WTC11 (cell line): ENCODE data around the gene UFM1. TPM values are rescaled to one million over a fixed set of nuclear protein-coding genes. Genes with fewer than 3 reads are reported as not detected.

Source experiments
- ATAC-seq: fragments of 200-7000 bp; cut with Tn5 transposase; 2 replicates; pipeline ENCODE4 v1.10.0; 2021; ENCODE audit warnings: mild to moderate bottlenecking, moderate library complexity
- CTCF ChIA-PET: fragments of 300-600 bp; sonication (Branson Sonifier 250); formaldehyde crosslinking; loops from one replicate; lab custom pipeline; 2021; ENCODE audit warnings: antibody characterized with exemption; lab: Charles Lee
- POLR2A ChIA-PET: fragments of 350-600 bp; sonication (Branson Sonifier 250); formaldehyde crosslinking; loops from one replicate; lab custom pipeline; 2021; ENCODE audit warnings: antibody characterized with exemption; lab: Charles Lee
- DNase-seq: peaks from one replicate; pipeline ENCODE4 v3.0.0; 2021; ENCODE audit warnings: low spot score
- H3K27ac Mint-ChIP-seq: 2 replicates; pipeline ENCODE4 v1.8.0; 2021; ENCODE audit warnings: mixed read lengths
- H3K27me3 Mint-ChIP-seq: 2 replicates; pipeline ENCODE4 v1.8.0; 2021; ENCODE audit warnings: low read depth, mild to moderate bottlenecking, moderate library complexity, mixed read lengths
- H3K36me3 Mint-ChIP-seq: 2 replicates; pipeline ENCODE4 v1.8.0; 2021; ENCODE audit warnings: mixed read lengths
- H3K4me1 Mint-ChIP-seq: 2 replicates; pipeline ENCODE4 v1.8.0; 2022; ENCODE audit warnings: mixed read lengths
- H3K4me3 Mint-ChIP-seq: 2 replicates; pipeline ENCODE4 v1.8.0; 2021; ENCODE audit warnings: mild to moderate bottlenecking, moderate library complexity, mixed read lengths
- H3K9me3 Mint-ChIP-seq: 2 replicates; pipeline ENCODE4 v1.8.0; 2021; ENCODE audit warnings: mixed read lengths
- AR ChIP-seq: fragments of 250-450 bp; sonication (Bioruptor Pico); IDR thresholded peaks from 2 replicates; pipeline ENCODE4 v1.9.0; 2021; ENCODE audit warnings: mild to moderate bottlenecking
- CDX4 ChIP-seq: fragments of 250-450 bp; sonication (Bioruptor Pico); IDR thresholded peaks from 2 replicates; pipeline ENCODE4 v1.9.0; 2021; ENCODE audit warnings: moderate library complexity, mild to moderate bottlenecking, inconsistent platforms, borderline replicate concordance
- FOXP4 ChIP-seq: sonication (generic); formaldehyde crosslinking; IDR thresholded peaks from 2 replicates; pipeline ENCODE4 v1.8.0; 2022; ENCODE audit warnings: mild to moderate bottlenecking, missing genetic modification reagents
- GABPB1 ChIP-seq: sonication (generic); formaldehyde crosslinking; IDR thresholded peaks from 2 replicates; pipeline ENCODE4 v1.8.1; 2023; ENCODE audit warnings: mild to moderate bottlenecking, missing genetic modification reagents
- IRF2 ChIP-seq: sonication (generic); formaldehyde crosslinking; IDR thresholded peaks from 2 replicates; pipeline ENCODE4 v1.8.0; 2022; ENCODE audit warnings: low read depth, missing genetic modification reagents, borderline replicate concordance
- MXD4 ChIP-seq: fragments of 250-450 bp; sonication (Bioruptor Pico); IDR thresholded peaks from 2 replicates; pipeline ENCODE4 v1.8.0; 2021; ENCODE audit warnings: mild to moderate bottlenecking, moderate library complexity, borderline replicate concordance
- MYBL2 ChIP-seq: sonication (generic); formaldehyde crosslinking; IDR thresholded peaks from 2 replicates; pipeline ENCODE4 v1.8.1; 2023; ENCODE audit warnings: mild to moderate bottlenecking, moderate library complexity, missing genetic modification reagents
- PRDM15 ChIP-seq: sonication (generic); formaldehyde crosslinking; IDR thresholded peaks from 2 replicates; pipeline ENCODE4 v1.8.0; 2022; ENCODE audit warnings: missing genetic modification reagents
- SMAD4 ChIP-seq: sonication (generic); formaldehyde crosslinking; IDR thresholded peaks from 2 replicates; pipeline ENCODE4 v1.8.0; 2022; ENCODE audit warnings: mild to moderate bottlenecking, missing genetic modification reagents
- SP1 ChIP-seq: sonication (generic); formaldehyde crosslinking; conservative IDR thresholded peaks from 2 replicates; pipeline ENCODE4 v1.8.1; 2022; ENCODE audit warnings: missing genetic modification reagents
- TP53 ChIP-seq: sonication (generic); formaldehyde crosslinking; IDR thresholded peaks from 2 replicates; pipeline ENCODE4 v1.8.1; 2023; ENCODE audit warnings: mild to moderate bottlenecking, missing genetic modification reagents
- ZNF219 ChIP-seq: sonication (generic); formaldehyde crosslinking; IDR thresholded peaks from 2 replicates; pipeline ENCODE4 v1.8.0; 2023; ENCODE audit warnings: missing genetic modification reagents, mild to moderate bottlenecking, borderline replicate concordance
- ZNF232 ChIP-seq: sonication (generic); formaldehyde crosslinking; IDR thresholded peaks from 2 replicates; pipeline ENCODE4 v1.8.0; 2022; ENCODE audit warnings: mild to moderate bottlenecking, missing genetic modification reagents
- ZNF317 ChIP-seq: sonication (generic); formaldehyde crosslinking; IDR thresholded peaks from 2 replicates; pipeline ENCODE4 v1.8.1; 2023; ENCODE audit warnings: low read depth, mild to moderate bottlenecking, moderate library complexity, missing genetic modification reagents, borderline replicate concordance
- ZNF425 ChIP-seq: fragments of 250-450 bp; sonication (Bioruptor Pico); conservative IDR thresholded peaks from 2 replicates; pipeline ENCODE4 v1.9.0; 2021; ENCODE audit warnings: mild to moderate bottlenecking
- ZNF512 ChIP-seq: sonication (generic); formaldehyde crosslinking; IDR thresholded peaks from 2 replicates; pipeline ENCODE4 v1.8.1; 2022; ENCODE audit warnings: missing genetic modification reagents, borderline replicate concordance
- ZNF532 ChIP-seq: fragments of 250-450 bp; sonication (Bioruptor Pico); IDR thresholded peaks from 2 replicates; pipeline ENCODE4 v1.9.0; 2021; ENCODE audit warnings: mild to moderate bottlenecking, borderline replicate concordance
- total RNA-seq: library from RNA; stranded (reverse); gene quantifications from 3 replicates; pipeline ENCODE4 v1.2.3, GENCODE V29; 2021

UFM1 gene
- total RNA-seq, 1 experiment from 2014 or later = 57.7 TPM

- ChIA-PET POLR2A (no interaction called here), CTCF (no interaction called here)
- H3K27me3 Mint-ChIP-seq = no peaks in the 10 kb centered on the region
- no peaks in the 10 kb centered on the region for H3K9me3 Mint-ChIP-seq
- TF ChIP-seq ZNF317 (CRISPR knock-in tag) (no peak), FOXP4 (no peak), IRF2 (no peak), SP1 (CRISPR knock-in tag) (no peak), AR (CRISPR knock-in tag) (no peak), ZNF532 (CRISPR knock-in tag) (no peak), MXD4 (no peak)
- H3K4me3 Mint-ChIP-seq = no peak overlapping the region
- DNase-seq (no peak), ATAC-seq (no peak)
- peaks cover 6% of the 10 kb centered on the region for H3K4me1 Mint-ChIP-seq
- H3K27ac Mint-ChIP-seq = no peak overlapping the region
- no peaks in the 10 kb centered on the region for H3K36me3 Mint-ChIP-seq
Measured at GRCh38 chr13:38328699-38329098, 21.0 kb upstream of the UFM1 start.

GRCh38 chr13:38334845-38335244, 14.8 kb upstream of the UFM1 start:
- CTCF ChIA-PET = no interaction called here
- Mint-ChIP-seq H3K9me3 (no peaks in the 10 kb centered on the region), H3K36me3 (no peaks in the 10 kb centered on the region), H3K4me3 (no peak overlapping the region), H3K27ac (peak overlapping the region; percentile 20; the same call in 1 of the 2 replicates), H3K27me3 (no peaks in the 10 kb centered on the region), H3K4me1 (peaks cover 35% of the 10 kb centered on the region)
- DNase-seq = no peak
- ATAC-seq = no peak
- POLR2A ChIA-PET = no interaction called here
- no peak for TF ChIP-seq CDX4 (CRISPR knock-in tag)
- no peak for TF ChIP-seq ZNF512
- no peak for TF ChIP-seq MXD4
- TF ChIP-seq ZNF232 = no peak
- TF ChIP-seq SMAD4 (CRISPR knock-in tag) = no peak
- TF ChIP-seq MYBL2 (CRISPR knock-in tag) = no peak
- no peak for TF ChIP-seq GABPB1 (CRISPR knock-in tag)
- TF ChIP-seq ZNF219 (CRISPR knock-in tag) = no peak
- TF ChIP-seq PRDM15 (CRISPR knock-in tag) = no peak
- TF ChIP-seq TP53 (CRISPR knock-in tag) = no peak
- TF ChIP-seq ZNF425 = no peak
